Heart right ventricle (tissue), 16 donors: ENCODE data around the gene ZSCAN2. TPM values are rescaled to one million over a fixed set of nuclear protein-coding genes. Genes with fewer than 3 reads are reported as not detected.

Source experiments
- ATAC-seq, 8 donors: fragments of 200-7000 bp; cut with Tn5 transposase; one replicate each; pipeline ENCODE4 v1.9.1; 2020; ENCODE audit warnings: mild to moderate bottlenecking in 8 of 8, moderate library complexity in 8 of 8, moderate number of reproducible peaks in 1 of 8
- DNase-seq, 2 donors: peaks; one replicate each; pipeline ENCODE4 v3.0.0-alpha.2; 2020
- H3K27ac ChIP-seq, 10 donors: fragments of 200-600 bp; sonication (generic) in 2 of 10; one replicate each; pipeline versions ENCODE4 v1.5.0 to v1.8.0; 2020 to 2022; ENCODE audit warnings: mild to moderate bottlenecking in 3 of 10
- H3K27me3 ChIP-seq, 7 donors: fragments of 200-600 bp; one replicate each; pipeline ENCODE4 v1.8.0; 2021 to 2022; ENCODE audit warnings: mild to moderate bottlenecking in 2 of 7
- H3K36me3 ChIP-seq, 9 donors: fragments of 200-600 bp; sonication (generic) in 1 of 9; one replicate each; pipeline versions ENCODE4 v1.5.0 to v1.8.0; 2020 to 2022; ENCODE audit warnings: mild to moderate bottlenecking in 2 of 9
- H3K4me1 ChIP-seq, 9 donors: fragments of 200-600 bp; sonication (generic) in 1 of 9; one replicate each; pipeline versions ENCODE4 v1.5.0 to v1.8.0; 2020 to 2022; ENCODE audit warnings: mild to moderate bottlenecking in 4 of 9
- H3K4me3 ChIP-seq, 10 donors: fragments of 200-600 bp; sonication (generic) in 2 of 10; one replicate each; pipeline versions ENCODE4 v1.5.0 to v1.8.0; 2020 to 2022; ENCODE audit warnings: mild to moderate bottlenecking in 7 of 10, moderate library complexity in 2 of 10
- H3K9me3 ChIP-seq, 11 donors: fragments of 200-600 bp in 10 of 11; sonication (generic) in 2 of 11; one replicate each; pipeline versions ENCODE4 v1.5.0 to v1.8.0; 2013 to 2022; ENCODE audit warnings: mild to moderate bottlenecking in 2 of 11, control low read depth in 1 of 11, moderate library complexity in 1 of 11
- CTCF ChIP-seq, 9 donors: fragments of 200-600 bp; sonication (generic) in 2 of 9; IDR thresholded peaks; one replicate each; pipeline versions ENCODE4 v1.5.0 to v1.8.0; 2021 to 2022; ENCODE audit warnings: antibody characterized with exemption in 9 of 9, mild to moderate bottlenecking in 5 of 9, moderate library complexity in 1 of 9
- WGBS, 2 donors: extraction: QIAGEN DNeasy Blood & Tissue Kit; methylation state at CpG; one replicate each; pipeline ENCODE4 v1.1.7; 2013; ENCODE audit warnings: inconsistent platforms in 1 of 2; 5-methylcytosine and 5-hydroxymethylcytosine counted together
- intact Hi-C, 10 donors: fragments of 100-400 bp; cut with DNase I; formaldehyde crosslinking; loops; one replicate each; pipeline versions ENCODE4 v1.11.1 to v1.14.2; 2022
- polyA plus RNA-seq, 2 donors: library from polyadenylated mRNA; stranded (reverse); fragments of 200-250 nt; gene quantifications; one replicate each; pipeline ENCODE4 v1.2.3, GENCODE V29; 2013
- total RNA-seq, 10 donors: library from RNA; stranded (reverse); fragmentation: NEBNext Ultra II Directional in 3 of 10; extraction: Animal tissue kit (Norgen Biotek cat#: 25700) in 3 of 10; gene quantifications; one replicate each; pipeline versions ENCODE4 v1.2.1 to v1.2.4, GENCODE V29; 2021 to 2023
- donor health status: Arrhythmogenic right ventricular cardiomyopathy.
- donor health status: ischemic (EF 13 %, LVEDD 7.1; RV severe dilation, severe dysfunction).
- donor health status: healthy with polysubstance abuse.
- donor health status: DM: no; HTN: yes; CAD: no.
- donor health status: DM: no; HTN: no; CAD: no.
- donor health status: ischemic (EF 25% LVEDD 6.9; RV normal size, moderate dysfunction).
- donor health status: ischemic (EF 25% LVEDD 5.7; RV mildly dilated, moderate dysfunction).
- donor health status: healthy.
- donor health status: DM: yes; HTN: yes; CAD: no.
- donor health status: Ischemic cardiomyopathy.
- donor health status: ischemic (EF 35%, LVEDD 5.7; RV mildly dilated, moderate dysfunction).
- donor health status: nonischemic (EF 11% LVEDD 7.7; RV severe dilation, severe dysfunction).
- donor health status: DM: yes; HTN: yes; CAD: no.
- donor health status: PGD.
- donor health status: ischemic (EF 29% LVEDD 5.4; RV normal size, mild dysfunction).
- donor health status: nonischemic (EF 23%, LVEDD 6.1; RV moderate dilation, normal function).

The ZSCAN2 gene
- total and polyA plus RNA-seq, 12 donors: 3.7 to 8.1 (median 5.7) TPM

- TF ChIP-seq CTCF (IDR thresholded peaks at IDR 0.05): peak in 8 of 9 donors; percentile 41 to 76 (median 64)
- peaks cover 0 to 32% (median 21%) of the 10 kb centered on the region in 9 donors for H3K36me3 ChIP-seq
- H3K4me1 ChIP-seq: peaks cover 13 to 69% (median 42%) of the 10 kb centered on the region in 9 donors
- H3K4me3 ChIP-seq: peak overlapping the region; percentile 59 to 90 (median 76)
- intact Hi-C loops: loop anchor here in 8 of 10 donors (1.0 to 10.0 kb wide), 17 partner anchors 21 to 280 kb away; partner anchors contain the start of genes ALPK3 (in 3 of the 8), ZNF592 (in 3 of the 8), ZSCAN2 (in 3 of the 8) and SEC11A (in 2 of the 8)
- DNase-seq (peak; percentile 77 to 78), ATAC-seq (peak; percentile 9 to 65 (median 48))
- H3K27ac ChIP-seq: peak overlapping the region; percentile 55 to 95 (median 87)
- no peaks in the 10 kb centered on the region for H3K27me3 ChIP-seq
- WGBS, 2 donors: 6 to 8% methylated on average over 19 of the region's 19 CpGs
- no peaks in the 10 kb centered on the region for H3K9me3 ChIP-seq
Observed at GRCh38 chr15:84654689-84655453, 54.1 kb downstream of the ZSCAN2 start.

- no peak for ATAC-seq
- Histone ChIP-seq H3K4me3 (no peak overlapping the region), H3K27ac (no peak overlapping the region), H3K9me3 (no peaks in the 10 kb centered on the region), H3K36me3 (peaks cover 0 to 21% (median 8%) of the 10 kb centered on the region in 9 donors), H3K4me1 (peaks cover 13 to 51% (median 37%) of the 10 kb centered on the region in 9 donors), H3K27me3 (no peaks in the 10 kb centered on the region)
- WGBS, 2 donors: 88 to 91% methylated on average over 7 of the region's 7 CpGs
- TF ChIP-seq CTCF (IDR thresholded peaks at IDR 0.05): no peak
- no peak for DNase-seq
- intact Hi-C loops: loop anchor here in 7 of 10 donors (5.0 to 10.0 kb wide), 9 partner anchors 45 to 278 kb away; partner anchors contain the start of genes ALPK3 (in 3 of the 7) and SEC11A (in 2 of the 7)
Observed at GRCh38 chr15:84656972-84657371, 56.2 kb downstream of the ZSCAN2 start.

GRCh38 chr15:84657748-84658079 is 56.9 kb downstream of the ZSCAN2 start:
- DNase-seq: no peak
- no peak for TF ChIP-seq CTCF (IDR thresholded peaks at IDR 0.05)
- Histone ChIP-seq H3K27me3 (no peaks in the 10 kb centered on the region), H3K4me1 (peaks cover 11 to 44% (median 29%) of the 10 kb centered on the region in 9 donors), H3K27ac (peak overlapping the region in 9 of 10 donors; percentile 69 to 88 (median 76)), H3K4me3 (peak overlapping the region; percentile 37 to 75 (median 69)), H3K36me3 (peaks cover 0 to 16% (median under 1%) of the 10 kb centered on the region in 9 donors), H3K9me3 (no peaks in the 10 kb centered on the region)
- WGBS, 2 donors: 21 to 24% methylated on average over 17 of the region's 17 CpGs
- ATAC-seq: no peak
- intact Hi-C loops: loop anchor here in 7 of 10 donors (5.0 to 10.0 kb wide), 9 partner anchors 45 to 277 kb away; partner anchors contain the start of genes ALPK3 (in 3 of the 7) and SEC11A (in 2 of the 7)

- Histone ChIP-seq H3K27ac (peak within 1 kb of the TSS; percentile 34 to 88 (median 76)), H3K36me3 (peaks cover 0 to 13% (median 0%) of the 10 kb centered on the region in 9 donors), H3K4me3 (peak within 1 kb of the TSS; percentile 37 to 75 (median 69)), H3K27me3 (no peaks in the 10 kb centered on the region), H3K4me1 (peaks cover 8 to 38% (median 24%) of the 10 kb centered on the region in 9 donors), H3K9me3 (no peaks in the 10 kb centered on the region)
- intact Hi-C loops: loop anchor here in 7 of 10 donors (5.0 to 10.0 kb wide), 9 partner anchors 44 to 277 kb away; partner anchors contain the start of genes ALPK3 (in 3 of the 7) and SEC11A (in 2 of the 7)
- peak; percentile 37 to 81 (median 56) for TF ChIP-seq CTCF (IDR thresholded peaks at IDR 0.05)
- peak; percentile 59 to 73 (median 68) for ATAC-seq
- WGBS, 2 donors: 0 to 1% methylated on average over 58 to 61 of the region's 61 CpGs
- DNase-seq: peak; percentile 70 to 80
Observed at GRCh38 chr15:84658080-84658787, 57.4 kb downstream of the ZSCAN2 start, which contains the start of gene NMB. NMB (minus strand) TSS chr15:84658199; CDS start chr15:84658152, 47 bp downstream.
